ENCODE data around the gene COPZ1.
"Not testable (repeated sequence)": the region's sequence is repeated elsewhere in the genome, so short reads cannot be mapped to it uniquely, and the experiment has no call there.

The COPZ1 gene

GRCh38 chr12:54311051-54311450, 13.9 kb upstream of the COPZ1 start:
- DNase-seq (ENCODE audit: extremely low read depth, low read depth): no peak
- TF ChIP-seq CTCF (IDR thresholded peaks at IDR 0.05; ENCODE audit: low read depth, low read length): no peak

- not testable (repeated sequence) for DNase-seq (ENCODE audit: extremely low read depth, low read depth)
Observed at GRCh38 chr12:54312309-54312708, 12.6 kb upstream of the COPZ1 start.

GRCh38 chr12:54321363-54321762, 3.6 kb upstream of the COPZ1 start:
- DNase-seq (ENCODE audit: extremely low read depth, low read depth): no peak
- TF ChIP-seq CTCF (IDR thresholded peaks at IDR 0.05; ENCODE audit: low read depth, low read length): no peak

GRCh38 chr12:54325442-54326109, 645 bp downstream of the COPZ1 start:
- DNase-seq (ENCODE audit: extremely low read depth, low read depth): not testable (repeated sequence)

- TF ChIP-seq CTCF (IDR thresholded peaks at IDR 0.05; ENCODE audit: low read depth, low read length): no peak
- no peak for DNase-seq (ENCODE audit: extremely low read depth, low read depth)
Observed at GRCh38 chr12:54328595-54329337, 3.8 kb downstream of the COPZ1 start.

GRCh38 chr12:54329759-54330158, 4.8 kb downstream of the COPZ1 start:
- no peak for TF ChIP-seq CTCF (IDR thresholded peaks at IDR 0.05; ENCODE audit: low read depth, low read length)
- no peak for DNase-seq (ENCODE audit: extremely low read depth, low read depth)

- TF ChIP-seq CTCF (IDR thresholded peaks at IDR 0.05; ENCODE audit: low read depth, low read length): no peak
Observed at GRCh38 chr12:54330442-54330841, 5.5 kb downstream of the COPZ1 start.

GRCh38 chr12:54331461-54331860, 6.5 kb downstream of the COPZ1 start:
- TF ChIP-seq CTCF (IDR thresholded peaks at IDR 0.05; ENCODE audit: low read depth, low read length): no peak
- no peak for DNase-seq (ENCODE audit: extremely low read depth, low read depth)

More at GRCh38 chr12:54330442-54330841, 5.5 kb downstream of the COPZ1 start:
- no peak for DNase-seq (ENCODE audit: extremely low read depth, low read depth)

All from AG09319 (cell line).